HT1080 (cell line): ENCODE results near the gene METTL26. TPM values are rescaled to one million over a fixed set of nuclear protein-coding genes. Genes with fewer than 3 reads are reported as not detected.

ENCODE experiments used
- total RNA-seq: library from RNA; depleted of rRNA; stranded (reverse); fragments of >200 nt; shearing (Covaris generic); gene quantifications from 2 replicates; pipeline ENCODE4 v1.2.3, GENCODE V29; 2014; rRNA removed

METTL26 gene
- total RNA-seq, 1 experiment from 2014 or later: 194 TPM

Other genes with a start within 250 kb of the METTL26 start
- gene NME4, start 239.1 kb downstream of the METTL26 start, total RNA-seq: 135 and 140 TPM in 2 replicates
- 8.9 and 11.5 TPM in 2 replicates for gene DECR2, start 234.4 kb downstream of the METTL26 start, total RNA-seq
- 21.3 and 27.9 TPM in 2 replicates for gene RAB11FIP3, start 210.7 kb downstream of the METTL26 start, total RNA-seq
- gene CAPN15, start 108.6 kb downstream of the METTL26 start, total RNA-seq: 92.4 and 122 TPM in 2 replicates
- 0.10 TPM in 1 of 2 replicates, not detected in the other for gene PRR35, start 75.9 kb downstream of the METTL26 start, total RNA-seq
- 0.07 and 1.1 TPM in 2 replicates for gene NHLRC4, start 69.3 kb downstream of the METTL26 start, total RNA-seq
- gene PIGQ, start 66.3 kb downstream of the METTL26 start, total RNA-seq: 38.2 and 53.0 TPM in 2 replicates
- 12.9 and 15.2 TPM in 2 replicates for gene RAB40C, start 46.2 kb downstream of the METTL26 start, total RNA-seq
- gene WFIKKN1, start 5.3 kb downstream of the METTL26 start, total RNA-seq: 0.03 and 0.14 TPM in 2 replicates
- gene MCRIP2, start 5.5 kb upstream of the METTL26 start, total RNA-seq: 44.9 and 51.1 TPM in 2 replicates
- gene WDR90, start 13.1 kb upstream of the METTL26 start, total RNA-seq: 27.0 and 27.9 TPM in 2 replicates
- gene RHOT2, start 31.8 kb upstream of the METTL26 start, total RNA-seq: 95.4 and 107 TPM in 2 replicates
- 1.1 and 1.6 TPM in 2 replicates for gene RHBDL1, start 39.4 kb upstream of the METTL26 start, total RNA-seq
- 208 and 257 TPM in 2 replicates for gene STUB1, start 44.1 kb upstream of the METTL26 start, total RNA-seq
- gene JMJD8, start 48.0 kb upstream of the METTL26 start, total RNA-seq: 43.0 and 46.2 TPM in 2 replicates
- 3.4 and 4.1 TPM in 2 replicates for gene WDR24, start 54.1 kb upstream of the METTL26 start, total RNA-seq
- 2.0 and 4.2 TPM in 2 replicates for gene FBXL16, start 69.5 kb upstream of the METTL26 start, total RNA-seq
- gene METRN, start 78.8 kb upstream of the METTL26 start, total RNA-seq: 119 and 152 TPM in 2 replicates
- gene ANTKMT, start 84.8 kb upstream of the METTL26 start, total RNA-seq: 42.3 and 54.6 TPM in 2 replicates
- gene CCDC78, start 90.1 kb upstream of the METTL26 start, total RNA-seq: 4.2 and 4.6 TPM in 2 replicates
- 18.6 and 27.2 TPM in 2 replicates for gene HAGHL, start 90.8 kb upstream of the METTL26 start, total RNA-seq
- gene CIAO3, start 104.7 kb upstream of the METTL26 start, total RNA-seq: 33.1 and 35.7 TPM in 2 replicates
- gene MSLN, start 124.4 kb upstream of the METTL26 start, total RNA-seq: 0.23 TPM in 1 of 2 replicates, not detected in the other
- 84.1 and 114 TPM in 2 replicates for gene RPUSD1, start 152.1 kb upstream of the METTL26 start, total RNA-seq
- 41.6 and 45.6 TPM in 2 replicates for gene CHTF18, start 152.3 kb upstream of the METTL26 start, total RNA-seq
- gene GNG13, start 164.4 kb upstream of the METTL26 start, total RNA-seq: not detected in 2 replicates